Umbilical cord (tissue), 2 donors: Measurements from ENCODE around the gene DNMBP. TPM values are rescaled to one million over a fixed set of nuclear protein-coding genes. Genes with fewer than 3 reads are reported as not detected.

Experiments
- DNase-seq: peaks from one replicate; pipeline ENCODE4 v3.0.0-alpha.2; 2015; ENCODE audit warnings: low spot score
- total RNA-seq: library from RNA; depleted of rRNA; stranded (reverse); fragments of >200 nt; gene quantifications from one replicate; pipeline ENCODE4 v1.2.3, GENCODE V29; 2014; ENCODE audit warnings: low replicate concordance; ENCODE audit not compliant: insufficient read depth

Gene DNMBP
- total RNA-seq, 1 donor from 2014 or later: 37.6 TPM

DNA sequence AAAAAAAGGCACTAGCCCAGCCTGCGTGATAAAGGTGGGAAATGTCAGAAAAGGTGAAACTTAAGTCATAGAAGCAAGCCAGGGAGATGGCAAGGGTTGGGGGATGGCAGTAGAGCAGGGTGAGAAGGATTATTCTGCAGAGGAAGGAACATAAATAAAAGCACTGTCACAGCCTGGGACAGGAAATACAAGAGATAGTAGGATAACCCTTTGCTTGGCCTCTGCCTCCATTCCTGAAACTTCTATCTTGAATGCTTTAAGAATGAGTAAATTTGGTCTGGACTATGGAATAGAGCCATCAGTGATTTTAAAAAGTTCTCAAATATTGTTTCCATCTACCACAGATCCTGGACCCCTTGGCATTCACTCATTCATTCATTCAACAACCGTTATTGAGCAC, 177.3 kb downstream of the DNMBP start:
- no peak for DNase-seq

DNA sequence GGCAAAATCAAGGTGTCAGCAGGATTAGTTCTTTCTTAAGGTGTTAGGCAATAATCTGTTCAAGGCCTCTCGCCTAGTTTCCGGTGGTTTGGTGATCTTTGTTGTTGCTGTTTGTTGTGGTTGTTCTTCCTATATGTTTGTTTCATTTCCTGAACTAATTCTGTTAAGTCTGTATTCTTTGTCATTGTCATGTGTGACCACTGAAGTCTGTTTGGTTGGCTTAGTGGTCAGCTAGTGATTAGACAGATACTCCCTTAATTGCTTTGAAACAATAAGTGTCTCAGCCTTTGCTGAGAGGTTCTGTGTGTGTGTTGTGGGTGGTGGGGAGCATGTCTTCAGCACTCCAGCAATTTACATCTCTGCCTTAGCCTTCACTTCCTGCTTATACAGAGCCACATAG, 181.3 kb downstream of the DNMBP start:
- no peak for DNase-seq

GRCh38 chr10:99827936-99828335, 181.8 kb downstream of the DNMBP start:
- peak; percentile 82 for DNase-seq

Other genes with a start within 250 kb of the DNMBP start
- 0.72 TPM for gene ABCC2, start 227.3 kb downstream of the DNMBP start, total RNA-seq
- gene CPN1, start 71.9 kb upstream of the DNMBP start, total RNA-seq: not detected
- 15.6 TPM for gene ERLIN1, start 176.1 kb upstream of the DNMBP start, total RNA-seq
- 23.4 TPM for gene CHUK, start 219.6 kb upstream of the DNMBP start, total RNA-seq